Activated T-helper 17 cell treated with anti-CD3 and anti-CD28 coated beads, Interleukin-2, amount 50 U/mL, for 72 hours (primary cell): ENCODE measurements around the gene SGSH. TPM values are rescaled to one million over a fixed set of nuclear protein-coding genes. Genes with fewer than 3 reads are reported as not detected.
"Not testable (repeated sequence)": the region's sequence is repeated elsewhere in the genome, so short reads cannot be mapped to it uniquely, and the experiment has no call there.

Experiments used
- ATAC-seq: fragments of 150-1000 bp; cut with Tn5 transposase; replicated peaks from 2 replicates; pipeline ENCODE4 v1.10.0; 2021; ENCODE audit warnings: mild to moderate bottlenecking, moderate library complexity
- H3K27ac Mint-ChIP-seq: one replicate; pipeline ENCODE4 v1.8.0; 2022; ENCODE audit warnings: mixed read lengths
- H3K27me3 Mint-ChIP-seq: one replicate; pipeline ENCODE4 v1.8.0; 2022; ENCODE audit warnings: mixed read lengths
- H3K36me3 Mint-ChIP-seq: one replicate; pipeline ENCODE4 v1.8.0; 2022; ENCODE audit warnings: low read depth, mild to moderate bottlenecking, mixed read lengths
- H3K4me1 Mint-ChIP-seq: one replicate; pipeline ENCODE4 v1.8.0; 2022; ENCODE audit warnings: mixed read lengths
- H3K4me3 Mint-ChIP-seq: one replicate; pipeline ENCODE4 v1.8.0; 2022; ENCODE audit warnings: mild to moderate bottlenecking, mixed read lengths
- H3K9me3 Mint-ChIP-seq: one replicate; pipeline ENCODE4 v1.8.0; 2022; ENCODE audit warnings: mixed read lengths
- total RNA-seq, 2 donors: library from RNA; stranded (reverse); gene quantifications; one replicate each; pipeline ENCODE4 v1.2.3, GENCODE V29; 2022

Gene SGSH
- total RNA-seq, 2 donors from 2014 or later = 45.7 to 63.6 TPM

GRCh38 chr17:80260069-80260535 is 40.0 kb upstream of the SGSH start:
- H3K27me3 Mint-ChIP-seq = no peaks in the 10 kb centered on the region

DNA sequence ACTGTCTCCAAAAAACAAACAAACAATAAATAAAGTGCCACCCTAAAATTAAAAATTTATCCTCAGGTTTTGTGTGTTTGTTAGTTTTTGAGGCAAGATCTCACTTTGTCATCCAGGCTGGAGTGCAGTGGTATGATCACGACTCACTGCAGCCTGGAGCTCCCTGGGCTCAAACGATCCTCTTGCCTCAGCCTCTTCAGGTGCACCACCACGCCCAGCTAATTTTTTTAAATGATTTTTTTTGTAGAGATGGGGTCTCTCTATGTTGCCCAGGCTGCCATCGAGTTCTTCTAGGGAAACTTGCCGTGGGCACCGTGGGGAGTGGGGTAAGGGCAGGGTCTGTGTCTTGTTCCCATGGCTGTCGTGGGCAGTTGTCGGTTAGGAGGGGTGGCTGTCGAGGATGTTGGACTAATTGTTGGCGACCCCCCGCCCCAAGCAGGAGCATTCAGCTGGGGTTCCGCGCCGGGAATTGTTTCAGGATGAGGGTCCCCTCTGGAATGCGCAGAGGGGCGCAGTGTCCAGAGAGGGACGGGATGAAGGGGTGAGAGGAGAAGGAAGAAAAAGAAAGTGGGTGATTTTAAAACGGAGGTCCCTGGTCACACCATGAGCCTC is 39.4 kb upstream of the SGSH start:
- H3K4me1 Mint-ChIP-seq = peaks cover 38% of the 10 kb centered on the region
- H3K27me3 Mint-ChIP-seq = no peaks in the 10 kb centered on the region
- peak overlapping the region; percentile 92 for H3K4me3 Mint-ChIP-seq
- peak overlapping the region; percentile 96 for H3K27ac Mint-ChIP-seq
- ATAC-seq = no peak
- H3K36me3 Mint-ChIP-seq = peaks cover 38% of the 10 kb centered on the region
- H3K9me3 Mint-ChIP-seq = no peaks in the 10 kb centered on the region

More at GRCh38 chr17:80260069-80260535, 40.0 kb upstream of the SGSH start:
- ATAC-seq = peak; percentile 43
- Mint-ChIP-seq H3K36me3 (peaks cover 32% of the 10 kb centered on the region), H3K4me3 (peak overlapping the region; percentile 92), H3K27ac (peak overlapping the region; percentile 96), H3K4me1 (peaks cover 33% of the 10 kb centered on the region), H3K9me3 (no peaks in the 10 kb centered on the region)

- Mint-ChIP-seq H3K36me3 (peaks cover 42% of the 10 kb centered on the region), H3K27ac (peak overlapping the region; percentile 96), H3K4me1 (peaks cover 44% of the 10 kb centered on the region), H3K4me3 (peak overlapping the region; percentile 92)
- H3K9me3 Mint-ChIP-seq, H3K27me3 Mint-ChIP-seq: not testable (repeated sequence)
- ATAC-seq = peak; percentile 18
Measured at GRCh38 chr17:80258296-80258695, 38.2 kb upstream of the SGSH start.

GRCh38 chr17:80257716-80258213 is 37.6 kb upstream of the SGSH start:
- Mint-ChIP-seq H3K36me3 (peaks cover 42% of the 10 kb centered on the region), H3K27ac (peak overlapping the region; percentile 96), H3K9me3 (no peaks in the 10 kb centered on the region), H3K4me1 (peaks cover 44% of the 10 kb centered on the region), H3K4me3 (peak overlapping the region; percentile 92), H3K27me3 (no peaks in the 10 kb centered on the region)
- no peak for ATAC-seq

DNA sequence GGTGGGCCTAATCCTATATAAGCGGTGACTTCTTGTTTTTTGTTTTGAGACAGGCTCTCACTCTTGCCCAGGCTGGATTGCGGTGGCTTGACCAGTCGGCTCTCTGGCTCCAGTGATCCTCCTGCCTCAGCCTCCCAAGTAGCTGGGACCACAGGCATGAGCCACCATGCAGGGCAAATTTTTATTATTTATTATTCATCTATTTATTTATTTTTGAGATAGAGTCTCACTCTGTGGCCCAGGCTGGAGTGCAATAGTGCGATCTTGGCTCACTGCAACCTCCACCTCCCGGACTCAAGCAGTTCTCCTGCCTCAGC is 35.9 kb upstream of the SGSH start:
- H3K27ac Mint-ChIP-seq = peak overlapping the region; percentile 97
- H3K4me1 Mint-ChIP-seq = peaks cover 32% of the 10 kb centered on the region
- no peaks in the 10 kb centered on the region for H3K9me3 Mint-ChIP-seq
- H3K27me3 Mint-ChIP-seq = no peaks in the 10 kb centered on the region
- peaks cover 31% of the 10 kb centered on the region for H3K36me3 Mint-ChIP-seq
- no peak for ATAC-seq
- peak overlapping the region; percentile 92 for H3K4me3 Mint-ChIP-seq

DNA sequence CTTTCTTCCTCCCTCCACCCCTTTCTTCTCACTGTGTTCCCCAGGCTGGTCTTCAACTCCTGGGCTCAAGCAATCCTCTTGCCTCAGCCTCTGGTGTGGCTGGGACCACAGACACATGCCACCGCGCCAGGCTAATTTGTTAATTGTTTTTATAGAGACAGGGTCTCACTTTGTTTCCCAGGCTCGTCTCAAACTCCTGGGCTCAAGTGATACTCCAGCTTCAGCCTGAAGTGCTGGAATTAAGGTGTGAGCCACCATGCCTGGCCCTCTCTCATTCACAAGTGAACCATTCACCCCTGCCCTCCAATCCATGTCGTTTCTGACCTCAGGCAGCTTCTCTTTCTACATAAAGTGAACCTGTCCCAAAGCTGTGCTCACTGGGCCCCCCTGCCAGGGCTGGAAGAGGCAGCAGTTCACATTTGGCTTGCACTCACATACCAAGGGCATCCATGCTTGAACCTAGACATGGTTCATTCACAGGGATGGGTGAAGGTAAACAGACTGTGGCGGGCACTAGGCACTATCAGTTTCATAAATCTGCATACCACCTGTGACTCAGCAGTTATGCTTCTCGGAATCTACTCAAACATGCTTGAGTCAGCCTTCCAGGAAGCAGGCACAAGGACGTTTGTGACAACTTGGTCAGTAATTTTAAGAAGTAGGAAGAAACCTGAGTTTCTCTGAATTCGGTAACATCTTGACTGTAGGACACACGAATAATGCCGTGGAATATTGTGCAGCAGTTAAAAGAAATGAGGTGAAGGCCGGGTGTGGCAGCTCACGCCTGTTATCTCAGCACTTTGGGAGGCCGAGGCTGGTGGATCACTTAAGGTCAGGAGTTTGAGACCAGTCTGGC is 34.5 kb upstream of the SGSH start:
- Mint-ChIP-seq H3K4me3 (peak overlapping the region; percentile 92), H3K27me3 (no peaks in the 10 kb centered on the region), H3K9me3 (no peaks in the 10 kb centered on the region), H3K36me3 (peaks cover 27% of the 10 kb centered on the region), H3K4me1 (peaks cover 32% of the 10 kb centered on the region), H3K27ac (peak overlapping the region; percentile 97)
- peak; percentile 73 for ATAC-seq

GRCh38 chr17:80253631-80254395 is 33.7 kb upstream of the SGSH start:
- peaks cover 21% of the 10 kb centered on the region for H3K36me3 Mint-ChIP-seq
- H3K27ac Mint-ChIP-seq = peak overlapping the region; percentile 97
- peaks cover 28% of the 10 kb centered on the region for H3K4me1 Mint-ChIP-seq
- H3K9me3 Mint-ChIP-seq = no peaks in the 10 kb centered on the region
- H3K27me3 Mint-ChIP-seq = no peaks in the 10 kb centered on the region
- no peak for ATAC-seq
- peak overlapping the region; percentile 92 for H3K4me3 Mint-ChIP-seq

DNA sequence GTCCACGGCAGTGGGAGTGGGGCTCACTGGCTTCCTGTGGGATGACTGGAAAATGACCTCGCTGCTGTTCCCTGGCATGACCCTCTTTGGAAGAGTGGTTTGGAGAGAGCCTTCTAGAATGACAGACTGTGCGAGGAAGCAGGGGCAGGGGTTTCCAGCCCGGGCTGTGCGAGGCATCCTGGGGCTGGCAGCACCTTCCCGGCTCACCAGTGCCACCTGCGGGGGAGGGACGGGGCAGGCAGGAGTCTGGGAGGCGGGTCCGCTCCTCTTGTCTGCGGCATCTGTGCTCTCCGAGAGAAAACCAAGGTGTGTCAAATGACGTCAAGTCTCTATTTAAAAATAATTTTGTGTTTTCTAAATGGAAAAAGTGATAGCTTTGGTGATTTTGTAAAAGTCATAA is 32.7 kb upstream of the SGSH start:
- H3K4me1 Mint-ChIP-seq = peaks cover 19% of the 10 kb centered on the region
- H3K9me3 Mint-ChIP-seq = no peaks in the 10 kb centered on the region
- peak overlapping the region; percentile 92 for H3K4me3 Mint-ChIP-seq
- peak overlapping the region; percentile 97 for H3K27ac Mint-ChIP-seq
- no peaks in the 10 kb centered on the region for H3K27me3 Mint-ChIP-seq
- ATAC-seq = peak; percentile 68
- peaks cover 12% of the 10 kb centered on the region for H3K36me3 Mint-ChIP-seq

- Mint-ChIP-seq H3K27me3 (no peaks in the 10 kb centered on the region), H3K36me3 (peaks cover 10% of the 10 kb centered on the region), H3K4me3 (no peak overlapping the region), H3K9me3 (no peaks in the 10 kb centered on the region), H3K4me1 (peaks cover 13% of the 10 kb centered on the region), H3K27ac (peak overlapping the region; percentile 97)
- no peak for ATAC-seq
Measured at GRCh38 chr17:80251966-80252365, 31.8 kb upstream of the SGSH start.

- Mint-ChIP-seq H3K4me1 (peaks cover 1% of the 10 kb centered on the region), H3K9me3 (no peaks in the 10 kb centered on the region), H3K36me3 (peaks cover 6% of the 10 kb centered on the region), H3K27me3 (no peaks in the 10 kb centered on the region), H3K4me3 (no peak overlapping the region), H3K27ac (no peak overlapping the region)
- ATAC-seq = no peak
Measured at GRCh38 chr17:80248894-80249710, 29.0 kb upstream of the SGSH start.

- no peak for ATAC-seq
- Mint-ChIP-seq H3K9me3 (no peaks in the 10 kb centered on the region), H3K27ac (no peak overlapping the region), H3K4me3 (no peak overlapping the region), H3K27me3 (no peaks in the 10 kb centered on the region), H3K36me3 (peaks cover 6% of the 10 kb centered on the region), H3K4me1 (no peaks in the 10 kb centered on the region)
Measured at GRCh38 chr17:80248001-80248893, 28.1 kb upstream of the SGSH start.

DNA sequence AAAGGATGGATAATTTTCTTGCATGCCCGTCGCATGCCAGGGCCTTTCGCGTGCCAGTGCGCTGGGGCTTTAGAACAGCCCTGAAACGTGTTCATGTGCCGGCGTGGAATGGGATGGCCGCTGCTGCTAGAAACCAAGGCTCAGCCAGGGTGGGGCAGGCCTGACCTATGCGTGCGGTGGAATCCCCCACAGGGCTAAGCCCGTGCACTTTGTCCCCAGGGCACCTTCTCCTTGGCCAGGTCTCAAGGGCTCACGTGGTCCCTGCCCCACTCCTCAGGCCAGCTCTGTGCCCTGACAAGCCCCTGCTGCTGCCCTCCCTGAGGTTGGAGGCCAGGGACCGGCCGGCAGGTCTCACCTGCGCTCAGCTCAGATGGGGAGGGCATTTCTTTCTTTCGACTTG is 27.4 kb upstream of the SGSH start:
- ATAC-seq = no peak
- H3K27me3 Mint-ChIP-seq = no peaks in the 10 kb centered on the region
- H3K4me3 Mint-ChIP-seq = no peak overlapping the region
- H3K36me3 Mint-ChIP-seq = peaks cover 11% of the 10 kb centered on the region
- H3K9me3 Mint-ChIP-seq = no peaks in the 10 kb centered on the region
- H3K4me1 Mint-ChIP-seq = no peaks in the 10 kb centered on the region
- no peak overlapping the region for H3K27ac Mint-ChIP-seq

DNA sequence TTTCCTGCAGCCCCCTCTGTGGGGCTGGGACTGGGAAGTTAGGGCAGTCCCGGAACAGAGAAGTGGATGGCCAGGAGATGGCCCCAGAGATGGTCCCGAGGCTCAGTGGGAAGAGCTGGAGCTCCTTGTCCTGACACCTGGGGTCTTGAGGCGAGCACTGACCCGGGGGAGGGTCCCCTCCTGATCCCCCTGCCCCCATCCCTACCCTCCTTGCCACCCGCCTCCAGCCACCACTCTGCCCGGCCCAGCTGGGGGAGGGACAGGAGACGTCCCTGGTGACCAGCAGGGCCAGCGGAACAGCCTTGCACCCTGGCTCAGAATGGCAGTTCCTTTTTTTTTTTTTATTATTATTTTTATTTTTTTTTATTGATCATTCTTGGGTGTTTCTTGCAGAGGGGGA is 26.6 kb upstream of the SGSH start:
- Mint-ChIP-seq H3K4me1 (no peaks in the 10 kb centered on the region), H3K27ac (no peak overlapping the region), H3K4me3 (no peak overlapping the region), H3K9me3 (no peaks in the 10 kb centered on the region), H3K36me3 (peaks cover 19% of the 10 kb centered on the region), H3K27me3 (no peaks in the 10 kb centered on the region)
- no peak for ATAC-seq
